GM12878 (cell line): ENCODE results near the gene KDM1B. TPM values are rescaled to one million over a fixed set of nuclear protein-coding genes. Genes with fewer than 3 reads are reported as not detected.
A peak's percentile ranks its signal among the peaks of the same experiment; 100 is the strongest.

Source experiments
- CBX5 ChIP-seq: sonication (generic); IDR thresholded peaks from 2 replicates; pipeline ENCODE4 v1.6.1; 2016; ENCODE audit warnings: low read depth, moderate library complexity, mild to moderate bottlenecking, inconsistent platforms
- CREM ChIP-seq: IDR thresholded peaks from 2 replicates; pipeline ENCODE4 v1.6.1; 2014; ENCODE audit warnings: antibody characterized with exemption, low read depth
- FOXK2 ChIP-seq: fragments of 450-650 bp; IDR thresholded peaks from 2 replicates; pipeline ENCODE4 v1.6.1; 2017; ENCODE audit warnings: mild to moderate bottlenecking, moderate library complexity
- HCFC1 ChIP-seq: fragments of 150-350 bp; IDR thresholded peaks from 2 replicates; pipeline ENCODE4 v1.6.1; 2014; ENCODE audit warnings: low read length
- IKZF2 ChIP-seq, 2 experiments: fragments of 450-650 bp; IDR thresholded peaks; 2 replicates each; pipeline ENCODE4 v1.6.1; 2017; ENCODE audit warnings: mild to moderate bottlenecking in 2 of 2, moderate library complexity in 2 of 2
- KDM1A ChIP-seq: fragments of 200-600 bp; sonication (generic); IDR thresholded peaks from 2 replicates; pipeline ENCODE4 v1.6.1; 2016; ENCODE audit warnings: borderline replicate concordance
- MYC ChIP-seq: IDR thresholded peaks from 2 replicates; pipeline ENCODE4 v1.6.1; 2011; ENCODE audit warnings: mild to moderate bottlenecking, low read length, moderate library complexity, inconsistent platforms; ENCODE audit not compliant: insufficient read depth, insufficient replicate concordance, insufficient read length, severe bottlenecking
- RCOR1 ChIP-seq: conservative IDR thresholded peaks from 2 replicates; pipeline ENCODE4 v1.6.1; 2012; ENCODE audit warnings: low read depth, low read length, improper control_type of control experiment
- RFX5 ChIP-seq: IDR thresholded peaks from 2 replicates; pipeline ENCODE4 v1.6.1; 2011; ENCODE audit warnings: low read depth, low read length, improper control_type of control experiment
- SIX5 ChIP-seq: IDR thresholded peaks from 2 replicates; pipeline ENCODE4 v1.6.1; 2011; ENCODE audit warnings: mild to moderate bottlenecking, low read depth, low read length, moderate library complexity; ENCODE audit not compliant: severe bottlenecking
- ZNF592 ChIP-seq: fragments of 450-650 bp; IDR thresholded peaks from 2 replicates; pipeline ENCODE4 v1.6.1; 2017; ENCODE audit warnings: mild to moderate bottlenecking, moderate library complexity
- polyA plus RNA-seq, 11 experiments: library from polyadenylated mRNA; depleted of rRNA in 4 of 11; unstranded in 6 of 11; stranded (reverse) in 5 of 11; fragments of >200 nt; fragmentation: Nextera tagmentation in 4 of 11; fragmentation: Illumina TruSeq in 1 of 11; extraction: Ambion mirVana in 4 of 11; extraction: Trizol in 1 of 11; gene quantifications; 1 replicate in 1 of 11; 2 replicates in 10 of 11; pipeline versions ENCODE4 v1.2.1 to v1.2.3, GENCODE V29; 2011 to 2016; ENCODE audit warnings: inconsistent platforms in 2 of 11, missing spikeins in 2 of 11, low read depth in 1 of 11
- total RNA-seq, 4 experiments: library from RNA; depleted of rRNA in 3 of 4; stranded (reverse); fragments of >200 nt in 3 of 4; fragmentation: Illumina TruSeq in 1 of 4; extraction: Trizol in 1 of 4; gene quantifications; 2 replicates each; pipeline versions ENCODE4 v1.2.1 to v1.2.3, GENCODE V29; 2013 to 2021
- TF ChIP-seq, protein P1 (sequence below): fragments of 450-650 bp; IDR thresholded peaks from 2 replicates; pipeline ENCODE4 v1.6.1; 2016; ENCODE audit warnings: mild to moderate bottlenecking
- TF ChIP-seq, protein P2 (sequence below): fragments of 450-650 bp; IDR thresholded peaks from 2 replicates; pipeline ENCODE4 v1.6.1; 2018; ENCODE audit warnings: borderline replicate concordance, mild to moderate bottlenecking; ENCODE audit not compliant: partially characterized antibody
- TF ChIP-seq, protein P3 (sequence below): IDR thresholded peaks from 2 replicates; pipeline ENCODE4 v1.6.1; 2011; ENCODE audit warnings: low read depth, mild to moderate bottlenecking, low read length, moderate library complexity, borderline replicate concordance; ENCODE audit errors: extremely low read depth
- TF ChIP-seq, protein P4 (sequence below): IDR thresholded peaks from 2 replicates; pipeline ENCODE4 v1.6.1; 2012; ENCODE audit warnings: improper control_type of control experiment, low read depth, low read length; ENCODE audit not compliant: insufficient replicate concordance

The KDM1B gene
- total and polyA plus RNA-seq, 10 of the 15 experiments (the other 5 are each of a cell fraction or from before 2014, with no cell fraction given), result 1.7 to 22.5 (median 13.9) TPM

- TF ChIP-seq, protein P1, sequence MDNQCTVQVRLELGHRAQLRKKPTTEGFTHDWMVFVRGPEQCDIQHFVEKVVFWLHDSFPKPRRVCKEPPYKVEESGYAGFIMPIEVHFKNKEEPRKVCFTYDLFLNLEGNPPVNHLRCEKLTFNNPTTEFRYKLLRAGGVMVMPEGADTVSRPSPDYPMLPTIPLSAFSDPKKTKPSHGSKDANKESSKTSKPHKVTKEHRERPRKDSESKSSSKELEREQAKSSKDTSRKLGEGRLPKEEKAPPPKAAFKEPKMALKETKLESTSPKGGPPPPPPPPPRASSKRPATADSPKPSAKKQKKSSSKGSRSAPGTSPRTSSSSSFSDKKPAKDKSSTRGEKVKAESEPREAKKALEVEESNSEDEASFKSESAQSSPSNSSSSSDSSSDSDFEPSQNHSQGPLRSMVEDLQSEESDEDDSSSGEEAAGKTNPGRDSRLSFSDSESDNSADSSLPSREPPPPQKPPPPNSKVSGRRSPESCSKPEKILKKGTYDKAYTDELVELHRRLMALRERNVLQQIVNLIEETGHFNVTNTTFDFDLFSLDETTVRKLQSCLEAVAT, result no peak
- TF ChIP-seq FOXK2 (no peak), IKZF2 (IDR thresholded peaks at IDR 0.05) (no peak), CBX5 (no peak), HCFC1 (no peak), RFX5 (no peak), MYC (no peak), CREM (peak; percentile 59), RCOR1 (no peak), ZNF592 (no peak), SIX5 (no peak), KDM1A (no peak)
- TF ChIP-seq, protein P2, sequence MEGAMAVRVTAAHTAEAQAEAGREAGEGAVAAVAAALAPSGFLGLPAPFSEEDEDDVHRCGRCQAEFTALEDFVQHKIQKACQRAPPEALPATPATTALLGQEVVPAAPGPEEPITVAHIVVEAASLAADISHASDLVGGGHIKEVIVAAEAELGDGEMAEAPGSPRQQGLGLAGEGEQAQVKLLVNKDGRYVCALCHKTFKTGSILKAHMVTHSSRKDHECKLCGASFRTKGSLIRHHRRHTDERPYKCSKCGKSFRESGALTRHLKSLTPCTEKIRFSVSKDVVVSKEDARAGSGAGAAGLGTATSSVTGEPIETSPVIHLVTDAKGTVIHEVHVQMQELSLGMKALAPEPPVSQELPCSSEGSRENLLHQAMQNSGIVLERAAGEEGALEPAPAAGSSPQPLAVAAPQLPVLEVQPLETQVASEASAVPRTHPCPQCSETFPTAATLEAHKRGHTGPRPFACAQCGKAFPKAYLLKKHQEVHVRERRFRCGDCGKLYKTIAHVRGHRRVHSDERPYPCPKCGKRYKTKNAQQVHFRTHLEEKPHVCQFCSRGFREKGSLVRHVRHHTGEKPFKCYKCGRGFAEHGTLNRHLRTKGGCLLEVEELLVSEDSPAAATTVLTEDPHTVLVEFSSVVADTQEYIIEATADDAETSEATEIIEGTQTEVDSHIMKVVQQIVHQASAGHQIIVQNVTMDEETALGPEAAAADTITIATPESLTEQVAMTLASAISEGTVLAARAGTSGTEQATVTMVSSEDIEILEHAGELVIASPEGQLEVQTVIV, result no peak
- TF ChIP-seq, protein P3, sequence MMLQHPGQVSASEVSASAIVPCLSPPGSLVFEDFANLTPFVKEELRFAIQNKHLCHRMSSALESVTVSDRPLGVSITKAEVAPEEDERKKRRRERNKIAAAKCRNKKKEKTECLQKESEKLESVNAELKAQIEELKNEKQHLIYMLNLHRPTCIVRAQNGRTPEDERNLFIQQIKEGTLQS, result no peak
- TF ChIP-seq, protein P4, sequence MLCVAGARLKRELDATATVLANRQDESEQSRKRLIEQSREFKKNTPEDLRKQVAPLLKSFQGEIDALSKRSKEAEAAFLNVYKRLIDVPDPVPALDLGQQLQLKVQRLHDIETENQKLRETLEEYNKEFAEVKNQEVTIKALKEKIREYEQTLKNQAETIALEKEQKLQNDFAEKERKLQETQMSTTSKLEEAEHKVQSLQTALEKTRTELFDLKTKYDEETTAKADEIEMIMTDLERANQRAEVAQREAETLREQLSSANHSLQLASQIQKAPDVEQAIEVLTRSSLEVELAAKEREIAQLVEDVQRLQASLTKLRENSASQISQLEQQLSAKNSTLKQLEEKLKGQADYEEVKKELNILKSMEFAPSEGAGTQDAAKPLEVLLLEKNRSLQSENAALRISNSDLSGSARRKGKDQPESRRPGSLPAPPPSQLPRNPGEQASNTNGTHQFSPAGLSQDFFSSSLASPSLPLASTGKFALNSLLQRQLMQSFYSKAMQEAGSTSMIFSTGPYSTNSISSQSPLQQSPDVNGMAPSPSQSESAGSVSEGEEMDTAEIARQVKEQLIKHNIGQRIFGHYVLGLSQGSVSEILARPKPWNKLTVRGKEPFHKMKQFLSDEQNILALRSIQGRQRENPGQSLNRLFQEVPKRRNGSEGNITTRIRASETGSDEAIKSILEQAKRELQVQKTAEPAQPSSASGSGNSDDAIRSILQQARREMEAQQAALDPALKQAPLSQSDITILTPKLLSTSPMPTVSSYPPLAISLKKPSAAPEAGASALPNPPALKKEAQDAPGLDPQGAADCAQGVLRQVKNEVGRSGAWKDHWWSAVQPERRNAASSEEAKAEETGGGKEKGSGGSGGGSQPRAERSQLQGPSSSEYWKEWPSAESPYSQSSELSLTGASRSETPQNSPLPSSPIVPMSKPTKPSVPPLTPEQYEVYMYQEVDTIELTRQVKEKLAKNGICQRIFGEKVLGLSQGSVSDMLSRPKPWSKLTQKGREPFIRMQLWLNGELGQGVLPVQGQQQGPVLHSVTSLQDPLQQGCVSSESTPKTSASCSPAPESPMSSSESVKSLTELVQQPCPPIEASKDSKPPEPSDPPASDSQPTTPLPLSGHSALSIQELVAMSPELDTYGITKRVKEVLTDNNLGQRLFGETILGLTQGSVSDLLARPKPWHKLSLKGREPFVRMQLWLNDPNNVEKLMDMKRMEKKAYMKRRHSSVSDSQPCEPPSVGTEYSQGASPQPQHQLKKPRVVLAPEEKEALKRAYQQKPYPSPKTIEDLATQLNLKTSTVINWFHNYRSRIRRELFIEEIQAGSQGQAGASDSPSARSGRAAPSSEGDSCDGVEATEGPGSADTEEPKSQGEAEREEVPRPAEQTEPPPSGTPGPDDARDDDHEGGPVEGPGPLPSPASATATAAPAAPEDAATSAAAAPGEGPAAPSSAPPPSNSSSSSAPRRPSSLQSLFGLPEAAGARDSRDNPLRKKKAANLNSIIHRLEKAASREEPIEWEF, result no peak
Observed at GRCh38 chr6:18155150-18155863, at the start of gene KDM1B (continued).
